HG02798 (cell line): ENCODE data around the gene SERINC1.
"Not testable (repeated sequence)": the region's sequence is repeated elsewhere in the genome, so short reads cannot be mapped to it uniquely, and the experiment has no call there.

Experiments used
- ATAC-seq: cut with Tn5 transposase; IDR thresholded peaks from one replicate; pipeline ENCODE4 v1.9.1; 2021; ENCODE audit warnings: mild to moderate bottlenecking; ENCODE audit not compliant: unreplicated experiment, poor library complexity

The SERINC1 gene

DNA sequence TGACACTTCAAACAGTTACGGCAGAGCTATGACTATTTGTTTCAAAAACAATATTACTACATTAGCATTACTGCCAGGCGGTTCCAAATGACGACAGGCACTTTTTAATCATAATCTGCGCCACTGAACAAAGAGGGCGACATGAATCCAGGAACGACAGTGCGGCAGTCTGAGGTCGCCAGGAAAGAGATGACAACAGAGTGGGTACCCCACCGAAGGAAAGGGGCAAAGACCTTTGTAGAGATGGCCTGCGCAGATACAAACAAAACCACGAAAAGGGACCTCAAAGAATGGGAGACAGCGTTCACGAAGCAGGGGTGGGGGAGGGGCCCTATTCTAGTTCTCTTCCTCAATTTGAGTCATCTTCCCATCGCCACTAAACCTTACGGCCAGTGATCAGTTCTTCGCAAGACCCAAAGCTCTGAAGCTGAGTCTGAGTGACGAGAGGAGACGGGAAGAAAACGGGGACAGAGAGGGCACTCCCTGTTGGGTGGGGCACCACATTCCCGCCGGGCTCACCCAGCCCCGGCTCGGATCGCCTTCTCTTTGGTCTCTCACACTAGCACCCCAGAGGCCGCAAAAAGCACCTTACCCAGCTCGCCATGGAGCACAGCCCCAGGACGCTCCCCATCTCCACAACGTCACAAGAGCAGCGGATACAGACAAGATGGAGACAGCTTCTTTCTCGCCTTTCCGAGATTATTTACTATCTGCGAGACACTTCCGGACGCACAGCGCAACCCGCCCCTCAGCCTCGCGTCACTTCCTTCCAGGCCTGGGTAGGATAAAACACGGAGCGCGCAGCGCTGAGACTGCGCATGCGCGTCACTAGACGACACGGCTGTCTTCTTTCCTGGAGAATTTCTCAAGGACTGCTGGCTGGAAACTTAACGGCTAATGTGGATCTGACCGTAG lies at the start of gene SERINC1:
Gene SERINC1, minus strand, starts transcription at position 701 of the 915 bp plus-strand sequence. Its CDS starts 70 bp downstream, at position 631.
- ATAC-seq: peak; percentile 99

DNA sequence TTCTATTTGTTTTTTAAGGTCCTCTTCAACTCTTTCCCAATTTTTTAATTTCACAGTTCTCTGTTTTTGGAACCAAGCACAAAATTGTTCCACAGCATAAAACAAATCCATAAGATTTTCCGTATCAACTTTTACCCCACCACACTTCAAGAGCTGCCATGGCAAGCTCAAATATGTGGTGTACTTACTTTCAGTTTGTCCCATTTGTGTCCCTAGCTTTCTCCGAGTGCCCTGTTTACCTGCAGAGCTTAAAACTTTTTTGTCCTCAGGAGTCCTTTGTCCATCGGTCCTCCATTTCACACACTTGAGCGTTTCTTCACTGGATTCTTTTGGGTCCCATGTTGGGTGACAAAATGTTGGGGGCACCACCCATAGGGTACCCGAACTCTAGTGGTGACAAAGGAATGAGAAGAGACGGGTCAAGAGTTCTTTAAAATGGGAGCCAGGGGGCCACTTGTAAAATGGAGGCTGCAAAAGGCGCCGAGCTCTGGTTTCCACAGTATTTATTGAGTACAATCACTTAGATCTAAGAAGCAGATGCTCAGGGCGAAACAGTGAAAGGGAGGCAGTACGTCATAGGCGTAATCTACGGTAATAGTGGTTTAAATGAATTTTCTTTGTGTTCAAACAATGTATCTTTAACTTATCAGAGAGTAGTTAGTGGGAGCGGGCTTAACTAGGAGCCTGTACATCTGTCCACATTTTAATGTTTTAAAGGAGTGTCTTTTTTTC lies 39.8 kb upstream of the SERINC1 start:
- no peak for ATAC-seq

DNA sequence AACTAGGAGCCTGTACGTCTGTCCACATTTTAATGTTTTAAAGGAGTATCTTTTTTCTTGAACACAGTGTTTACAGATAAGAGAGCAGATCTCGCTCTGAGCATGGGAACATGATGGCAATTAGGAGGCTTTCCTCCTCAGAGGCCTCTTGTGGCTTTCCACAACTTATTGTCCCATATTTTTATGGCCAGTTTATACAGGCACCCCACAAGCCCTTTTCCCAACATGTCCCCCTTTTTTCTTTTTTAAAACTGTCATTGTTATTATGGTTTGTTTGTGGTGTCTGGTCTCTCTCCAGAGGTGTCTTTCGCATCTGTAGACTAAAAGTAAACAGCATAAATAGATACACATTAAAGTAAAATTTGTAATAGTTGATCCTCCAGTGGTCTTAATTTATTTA lies 33.6 kb upstream of the SERINC1 start:
- ATAC-seq: not testable (repeated sequence)

DNA sequence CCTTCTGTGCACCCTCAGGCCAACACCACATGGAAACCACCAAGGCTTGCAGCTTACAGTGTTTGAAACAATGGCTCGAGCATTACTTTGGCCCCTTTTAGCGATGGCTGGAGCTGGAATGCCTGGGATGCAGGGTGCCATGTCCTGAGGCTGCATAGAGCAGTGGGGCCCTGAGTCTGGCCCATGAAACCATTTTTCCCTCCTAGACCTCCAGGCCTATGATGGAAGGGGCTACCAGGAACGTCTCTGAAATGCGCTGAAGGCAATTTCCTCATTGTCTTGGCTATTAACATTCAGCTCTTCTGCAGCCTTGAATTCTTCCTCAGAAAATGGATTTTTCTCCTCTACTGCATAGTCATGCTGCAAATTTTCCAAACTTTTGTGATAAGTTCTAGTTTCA lies 29.9 kb upstream of the SERINC1 start:
- no peak for ATAC-seq

DNA sequence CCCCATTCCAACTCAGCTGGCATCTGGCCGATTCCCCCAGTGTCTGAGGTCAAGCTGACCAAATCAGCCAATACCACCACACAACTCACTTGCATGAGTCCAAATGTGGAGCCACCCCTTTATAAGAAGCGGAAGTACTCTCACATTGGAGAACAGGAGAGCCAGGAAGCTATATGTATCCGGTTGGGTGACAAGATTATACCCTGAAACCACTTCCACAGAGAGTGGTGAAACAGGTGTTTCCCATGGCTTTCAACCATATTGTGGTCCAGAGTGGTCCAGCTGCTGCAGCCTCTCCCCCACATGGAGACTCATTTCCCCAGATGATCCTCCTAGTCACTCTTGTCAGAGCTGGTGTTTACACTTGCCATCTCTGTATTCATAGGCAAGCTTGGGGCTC lies 24.0 kb upstream of the SERINC1 start:
- ATAC-seq: no peak

DNA sequence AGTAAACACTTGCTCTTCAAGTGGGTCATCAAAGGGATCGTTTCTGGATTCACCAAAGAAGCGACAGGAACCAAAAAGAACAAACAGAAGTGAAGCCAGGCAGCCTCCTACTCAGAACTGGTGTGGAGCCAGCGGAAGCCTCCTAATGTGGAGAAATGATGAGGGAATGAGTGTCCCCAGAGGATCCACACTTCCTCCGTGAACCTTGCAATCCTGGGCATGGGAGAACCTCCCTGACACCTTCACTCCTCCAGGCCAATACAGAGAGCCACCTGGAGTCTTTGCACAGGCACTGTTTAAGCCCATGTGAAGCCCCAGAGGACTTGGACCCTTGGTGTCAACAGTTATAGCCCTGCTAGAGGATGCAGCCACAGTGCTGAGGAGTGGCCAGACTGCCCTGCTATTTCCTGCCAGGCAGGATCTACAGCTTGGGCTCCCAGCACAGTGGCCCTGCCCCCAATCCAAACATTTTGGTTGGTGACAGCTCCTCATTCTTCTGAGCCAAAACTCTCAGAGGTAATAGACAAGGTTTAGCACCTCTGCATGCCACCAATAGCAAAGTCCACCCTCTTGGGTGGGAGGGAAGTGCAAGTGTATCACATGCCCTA lies 23.2 kb upstream of the SERINC1 start:
- no peak for ATAC-seq

DNA sequence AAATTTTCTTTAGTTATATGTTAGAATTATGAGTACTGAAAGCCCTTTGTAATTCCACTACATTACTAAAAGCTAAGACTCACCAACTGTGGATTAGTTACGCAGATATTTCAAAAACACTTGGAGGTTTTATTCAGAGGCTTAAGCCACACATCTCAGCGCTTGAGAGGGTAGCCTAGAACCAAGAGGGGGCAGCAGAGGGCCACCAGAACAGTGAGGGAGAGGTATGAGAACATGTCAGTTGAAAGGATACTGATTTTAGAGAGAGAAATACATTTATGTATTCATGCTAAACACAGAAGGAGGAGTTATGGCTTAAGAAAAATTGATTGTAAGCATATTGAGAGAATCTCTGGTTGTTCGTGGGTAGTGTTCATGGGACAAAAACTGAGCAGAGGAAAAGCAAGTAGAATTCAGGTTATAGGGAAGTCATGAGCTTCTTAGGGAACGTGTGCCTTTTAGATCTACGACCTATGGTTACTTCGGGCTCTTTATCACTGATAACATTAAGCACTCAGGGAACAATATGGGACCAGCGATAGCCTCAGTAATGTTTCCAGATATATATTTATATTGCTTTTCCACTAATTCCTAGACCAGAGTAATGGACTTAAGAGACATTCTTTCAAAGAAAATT lies 20.4 kb upstream of the SERINC1 start:
- ATAC-seq: peak; percentile 99

DNA sequence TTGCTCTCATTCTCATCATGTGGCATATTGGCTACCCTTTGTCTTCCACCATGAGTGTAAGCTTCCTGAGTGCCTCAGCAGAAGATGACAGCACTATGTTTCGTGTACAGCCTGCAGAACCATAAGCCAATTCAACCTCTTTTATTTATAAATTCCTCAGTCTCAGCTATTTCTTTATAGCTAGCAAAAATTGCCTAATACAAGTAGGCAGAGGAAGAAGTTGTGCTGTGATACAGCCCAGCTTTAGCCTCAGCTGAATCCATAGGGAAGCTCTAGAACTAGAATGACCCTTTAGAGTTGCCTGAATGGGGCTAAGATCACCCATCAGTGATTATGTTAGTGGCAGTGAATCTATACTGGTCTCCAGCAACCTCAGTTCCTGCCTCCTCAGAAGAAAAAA lies 19.0 kb upstream of the SERINC1 start:
- no peak for ATAC-seq

DNA sequence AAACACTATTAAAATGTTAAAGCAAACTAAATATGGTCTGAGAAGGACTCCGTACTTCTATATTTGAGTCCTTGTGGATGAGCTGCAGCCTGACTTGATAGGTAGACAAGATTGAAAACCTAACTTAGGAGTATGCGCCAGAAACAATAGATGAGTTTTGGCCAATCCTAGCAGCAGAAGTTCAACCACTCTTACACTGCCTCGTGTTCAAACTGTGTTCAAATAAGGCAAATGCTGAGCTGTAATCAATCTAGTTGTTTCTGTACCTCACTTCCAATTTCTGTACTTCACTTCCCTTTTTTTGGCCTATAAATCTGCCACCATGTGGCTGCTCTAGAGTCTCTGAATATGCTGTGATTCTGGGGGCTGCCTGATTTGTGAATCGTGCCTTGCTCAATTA lies 13.2 kb upstream of the SERINC1 start:
- ATAC-seq: no peak

DNA sequence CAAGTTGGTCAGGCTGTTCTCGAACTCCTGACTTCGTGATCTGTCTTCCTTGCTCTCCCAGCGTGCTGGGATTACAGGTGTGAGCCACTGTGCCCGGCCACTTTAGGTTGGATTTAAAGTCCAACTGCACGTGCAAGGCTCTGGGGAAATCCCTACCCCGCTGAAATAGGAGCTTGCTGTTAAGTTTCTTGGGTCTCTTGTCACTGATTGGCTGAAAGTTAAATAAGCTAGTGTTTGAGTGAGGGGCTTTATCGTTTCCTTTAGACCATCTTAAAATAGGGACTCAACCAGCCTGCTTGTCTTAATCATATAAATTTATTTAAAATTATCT lies 11.1 kb upstream of the SERINC1 start:
- no peak for ATAC-seq

DNA sequence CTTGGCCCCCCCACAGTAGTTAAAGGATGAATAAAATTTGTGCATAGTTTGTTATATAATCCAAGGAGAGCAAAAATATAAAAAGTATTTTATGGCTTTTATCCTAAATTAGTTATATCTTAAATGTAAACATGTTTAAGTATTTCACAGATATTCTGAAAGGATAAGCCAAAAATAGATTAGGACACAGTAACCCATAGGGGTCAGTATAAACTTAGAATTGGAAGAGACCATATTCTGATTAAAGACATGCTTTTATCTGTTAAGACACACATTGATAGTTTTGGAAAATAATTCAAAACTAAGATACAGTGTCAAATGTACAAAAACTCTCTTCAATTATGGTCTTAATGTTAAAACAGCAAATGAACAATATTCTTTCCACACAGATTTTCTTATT lies 4.5 kb upstream of the SERINC1 start:
- no peak for ATAC-seq

DNA sequence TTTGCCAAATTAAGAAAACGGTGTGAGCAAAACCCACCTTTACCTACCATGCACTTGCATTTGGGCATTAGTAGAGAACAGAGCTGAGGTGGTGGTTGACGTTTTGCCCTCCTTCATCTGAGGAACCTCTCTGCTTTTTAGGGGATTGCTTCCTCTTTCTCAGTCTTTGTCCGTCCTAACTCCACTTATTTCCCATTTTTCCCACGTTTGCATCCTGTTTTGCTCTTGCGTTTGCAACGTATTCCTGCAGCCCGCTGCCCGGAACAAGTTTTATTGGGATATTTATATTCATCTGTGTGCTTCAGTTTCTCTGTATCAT lies 374 bp upstream of the SERINC1 start:
- ATAC-seq: peak; percentile 60

DNA sequence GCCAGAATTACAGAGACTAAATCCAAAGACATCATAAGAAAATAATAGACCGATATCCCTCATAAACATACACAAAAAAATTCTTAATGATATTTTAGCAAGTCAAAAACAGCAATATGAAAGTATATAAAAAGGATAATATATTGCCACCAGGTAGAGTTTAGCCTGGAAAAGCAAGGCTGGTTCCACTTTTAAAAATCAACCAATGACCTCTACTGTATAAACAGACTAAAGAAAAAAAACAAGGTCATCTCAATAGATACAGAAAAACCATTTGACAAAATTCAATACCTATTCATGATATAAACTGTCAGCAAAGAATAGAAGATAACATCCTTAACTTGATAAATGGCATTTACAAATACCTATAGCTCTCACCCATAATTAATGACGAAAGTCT lies 9.7 kb downstream of the SERINC1 start:
- no peak for ATAC-seq

DNA sequence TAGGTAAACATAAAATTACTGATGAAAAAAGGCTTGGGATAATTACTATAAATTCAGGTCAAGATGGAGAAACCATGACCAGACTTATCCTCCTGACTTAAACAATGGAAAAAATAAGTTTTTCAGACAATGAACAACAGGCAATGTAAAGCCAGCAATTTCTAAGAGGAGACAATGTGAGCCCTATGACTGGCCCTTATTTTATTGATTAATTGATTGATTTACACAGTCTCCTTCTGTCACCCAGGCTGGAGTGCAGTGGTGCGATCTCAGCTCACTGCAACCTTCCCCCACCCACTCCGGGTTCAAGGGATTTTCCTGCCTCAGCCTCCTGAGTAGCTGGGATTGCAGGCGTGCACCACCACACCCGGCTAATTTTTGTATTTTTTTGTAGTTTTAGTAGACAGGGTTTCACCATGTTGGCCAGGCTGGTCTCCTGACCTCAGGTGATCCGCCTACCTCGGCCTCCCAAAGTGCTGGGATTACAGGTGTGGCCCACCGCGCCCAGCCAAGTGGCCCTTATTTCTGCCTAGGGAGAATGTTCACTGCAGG lies 11.7 kb downstream of the SERINC1 start:
- not testable (repeated sequence) for ATAC-seq

DNA sequence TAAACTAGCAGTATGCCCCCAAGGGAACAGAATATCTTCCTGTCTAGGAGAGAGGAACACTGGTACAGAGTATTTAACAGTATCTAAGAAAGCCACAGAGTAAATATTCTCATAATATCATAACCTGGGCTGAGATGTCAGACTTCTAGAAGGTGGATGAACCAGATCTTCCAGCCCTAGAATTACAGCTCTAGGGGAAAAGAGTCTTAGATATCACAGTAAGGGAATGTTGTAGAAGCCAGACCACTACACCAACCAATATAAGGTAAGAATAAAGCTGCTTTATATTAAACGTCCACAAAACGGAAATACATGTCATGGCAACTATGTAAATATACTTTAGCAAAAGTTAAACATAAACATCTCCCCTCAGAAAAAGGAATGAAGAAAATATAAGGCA lies 12.4 kb downstream of the SERINC1 start:
- no peak for ATAC-seq

DNA sequence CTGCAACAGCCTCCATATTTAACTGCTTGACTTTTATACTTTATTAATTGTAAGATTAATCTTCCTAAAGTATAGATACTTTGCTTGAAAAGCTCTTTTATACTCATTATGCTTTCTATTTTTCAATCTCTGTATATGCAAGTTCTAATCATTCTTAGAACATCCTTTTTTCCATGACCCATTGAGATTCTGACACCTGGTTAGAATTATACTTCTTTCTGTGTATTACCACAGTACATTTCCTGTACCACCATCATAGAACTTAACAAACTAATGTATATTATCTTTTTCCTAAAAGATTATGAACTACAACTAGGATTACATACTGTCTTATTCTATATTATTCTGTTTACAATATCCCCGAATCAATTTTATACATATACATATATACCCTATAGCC lies 13.5 kb downstream of the SERINC1 start:
- ATAC-seq: no peak

DNA sequence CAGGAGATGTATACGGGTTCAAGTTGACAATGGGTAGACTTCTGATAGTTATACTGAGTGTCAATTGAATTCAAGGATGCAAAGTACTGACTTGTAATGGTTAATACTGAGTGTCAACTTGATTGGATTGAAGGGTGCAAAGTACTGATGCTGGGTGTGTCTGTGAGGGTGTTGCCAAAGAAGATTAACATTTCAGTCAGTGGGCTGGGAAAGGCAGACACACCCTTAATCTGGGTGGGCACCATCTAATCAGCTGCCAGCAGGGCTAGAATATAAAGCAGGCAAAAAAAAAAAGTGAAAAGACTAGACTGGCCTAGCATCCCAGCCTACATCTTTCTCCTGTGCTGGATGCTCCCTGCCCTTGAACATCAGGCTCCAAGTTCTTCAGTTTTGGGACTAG lies 16.5 kb downstream of the SERINC1 start:
- not testable (repeated sequence) for ATAC-seq

DNA sequence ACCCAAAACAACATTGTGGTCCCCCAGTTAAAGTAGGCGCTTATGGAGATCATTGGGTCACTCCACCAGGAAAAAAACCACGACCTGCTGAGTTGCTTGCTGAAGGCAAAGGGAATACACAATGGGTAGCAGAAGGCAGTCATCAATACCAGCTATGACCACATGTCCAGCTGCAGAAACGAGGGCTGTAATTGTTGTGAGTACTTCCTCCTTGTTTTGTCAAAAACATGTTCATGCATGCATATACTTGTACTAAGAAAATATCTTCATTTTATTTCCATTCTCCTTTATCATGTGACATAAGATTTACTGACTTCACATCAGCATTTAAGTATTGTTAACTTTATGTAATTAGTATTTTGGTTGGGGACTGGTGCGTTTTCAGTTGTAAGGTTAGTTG lies 16.9 kb downstream of the SERINC1 start:
- no peak for ATAC-seq

DNA sequence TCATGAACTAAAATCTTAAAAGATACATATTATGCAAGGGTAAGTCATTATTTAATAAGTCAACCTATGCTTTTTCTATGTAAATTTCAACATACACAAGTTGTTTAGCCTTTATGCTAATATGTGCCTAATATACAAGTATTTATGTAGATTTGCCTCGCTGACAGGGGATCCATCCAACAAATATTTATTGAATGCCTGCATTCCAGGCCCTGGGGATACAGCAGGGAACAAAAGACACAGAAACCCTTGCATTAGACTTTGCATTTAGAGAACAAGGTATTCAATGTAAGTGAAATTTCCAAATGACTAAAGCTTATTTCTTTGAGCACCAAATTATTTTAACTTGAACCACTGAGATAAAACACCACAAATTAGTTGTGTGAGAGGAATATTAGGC lies 19.1 kb downstream of the SERINC1 start:
- ATAC-seq: no peak

DNA sequence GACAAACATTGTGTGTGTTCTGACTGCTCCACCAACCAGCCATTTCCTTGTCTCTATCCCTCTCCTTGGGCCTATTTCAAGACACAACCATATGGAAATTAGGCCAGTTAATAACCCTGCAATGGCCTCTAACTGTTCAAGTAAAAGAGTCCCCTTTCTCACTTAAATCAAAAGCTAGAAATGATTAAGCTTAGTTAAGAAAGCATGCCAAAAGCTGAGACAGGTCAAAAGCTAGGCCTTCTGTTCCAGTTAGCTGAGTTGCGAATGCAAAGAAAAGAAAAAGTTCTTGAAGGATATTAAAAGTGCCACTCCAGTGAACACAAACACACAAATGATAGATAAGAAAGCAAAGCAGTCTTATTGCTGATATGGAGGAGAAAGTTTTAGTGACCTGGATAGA lies 22.5 kb downstream of the SERINC1 start:
- no peak for ATAC-seq

DNA sequence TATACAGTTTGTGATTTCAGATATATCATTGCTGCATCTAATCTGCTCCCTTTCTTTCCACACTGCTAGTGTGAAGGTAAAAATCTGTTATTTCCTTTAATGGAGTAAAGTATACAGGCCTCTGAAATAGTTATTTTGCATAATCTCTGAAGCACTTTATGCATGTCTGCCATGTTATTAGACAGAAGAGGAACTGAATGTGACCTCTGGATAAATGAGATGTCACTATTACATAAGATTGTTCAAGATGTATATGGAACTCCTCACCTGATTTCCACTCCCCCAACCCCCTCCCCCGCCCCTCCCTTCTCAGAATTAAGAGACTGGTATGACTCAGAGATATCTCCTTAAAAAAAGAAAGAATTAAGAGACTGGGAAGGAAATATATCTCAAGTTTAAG lies 26.3 kb downstream of the SERINC1 start:
- ATAC-seq: no peak
